ENCODE measurements around the gene SOX4.
A peak's percentile ranks its signal among the peaks of the same experiment; 100 is the strongest.

Gene SOX4

DNA sequence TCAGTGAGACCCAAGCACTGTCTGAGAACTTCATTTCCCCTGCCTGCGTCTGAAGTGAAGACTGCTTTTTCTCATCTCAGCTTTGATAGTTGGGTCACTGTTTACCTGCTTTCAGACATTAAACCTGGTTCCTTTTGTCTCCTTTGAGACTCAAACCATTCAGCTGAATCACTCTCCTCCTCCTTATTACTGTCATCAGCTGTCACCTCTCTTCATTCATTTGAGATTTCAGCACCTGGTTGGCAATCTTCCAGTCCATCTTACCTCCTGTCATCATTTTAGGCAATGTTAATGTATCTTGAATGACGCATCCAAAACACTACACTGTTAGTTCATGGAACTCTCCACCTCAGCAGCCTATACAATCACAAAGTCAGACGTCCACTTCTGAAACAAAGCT, 34.3 kb upstream of the SOX4 start:
- H3K9me3 ChIP-seq (ENCODE audit: severe bottlenecking): no peaks in the 10 kb centered on the region
- no peaks in the 10 kb centered on the region for H3K27me3 ChIP-seq (ENCODE audit: insufficient read depth, low read depth, severe bottlenecking)
- no peaks in the 10 kb centered on the region for H3K36me3 ChIP-seq
- DNase-seq: no peak
- TF ChIP-seq, protein P1, sequence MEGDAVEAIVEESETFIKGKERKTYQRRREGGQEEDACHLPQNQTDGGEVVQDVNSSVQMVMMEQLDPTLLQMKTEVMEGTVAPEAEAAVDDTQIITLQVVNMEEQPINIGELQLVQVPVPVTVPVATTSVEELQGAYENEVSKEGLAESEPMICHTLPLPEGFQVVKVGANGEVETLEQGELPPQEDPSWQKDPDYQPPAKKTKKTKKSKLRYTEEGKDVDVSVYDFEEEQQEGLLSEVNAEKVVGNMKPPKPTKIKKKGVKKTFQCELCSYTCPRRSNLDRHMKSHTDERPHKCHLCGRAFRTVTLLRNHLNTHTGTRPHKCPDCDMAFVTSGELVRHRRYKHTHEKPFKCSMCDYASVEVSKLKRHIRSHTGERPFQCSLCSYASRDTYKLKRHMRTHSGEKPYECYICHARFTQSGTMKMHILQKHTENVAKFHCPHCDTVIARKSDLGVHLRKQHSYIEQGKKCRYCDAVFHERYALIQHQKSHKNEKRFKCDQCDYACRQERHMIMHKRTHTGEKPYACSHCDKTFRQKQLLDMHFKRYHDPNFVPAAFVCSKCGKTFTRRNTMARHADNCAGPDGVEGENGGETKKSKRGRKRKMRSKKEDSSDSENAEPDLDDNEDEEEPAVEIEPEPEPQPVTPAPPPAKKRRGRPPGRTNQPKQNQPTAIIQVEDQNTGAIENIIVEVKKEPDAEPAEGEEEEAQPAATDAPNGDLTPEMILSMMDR (IDR thresholded peaks at IDR 0.05; ENCODE audit: low read depth, low read length): no peak
- H3K4me3 ChIP-seq (ENCODE audit: low read depth, low read length): no peak overlapping the region
- peak overlapping the region; percentile 37 for H3K27ac ChIP-seq

DNA sequence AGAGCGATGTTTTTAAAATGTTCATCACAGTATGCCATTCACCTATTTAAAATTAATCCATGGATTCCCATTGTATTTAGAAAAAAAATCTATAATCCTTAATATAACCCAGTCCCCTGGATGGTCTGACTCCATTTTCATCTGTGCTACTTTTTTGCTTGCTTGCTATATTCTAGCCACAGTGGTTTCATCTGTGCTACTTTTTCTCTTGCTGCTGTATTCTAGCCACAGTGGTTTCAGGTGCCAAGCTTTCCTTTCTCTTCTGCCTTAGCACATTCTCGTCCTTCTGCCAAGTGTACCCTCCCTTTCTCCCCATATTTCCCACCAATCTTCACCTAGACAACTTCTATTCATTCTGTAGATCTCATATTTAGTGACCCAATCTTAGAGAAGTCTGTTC, 33.3 kb upstream of the SOX4 start:
- H3K36me3 ChIP-seq: no peaks in the 10 kb centered on the region
- H3K27me3 ChIP-seq (ENCODE audit: insufficient read depth, low read depth, severe bottlenecking): no peaks in the 10 kb centered on the region
- no peak overlapping the region for H3K4me3 ChIP-seq (ENCODE audit: low read depth, low read length)
- TF ChIP-seq, protein P1 (IDR thresholded peaks at IDR 0.05; ENCODE audit: low read depth, low read length): no peak
- H3K27ac ChIP-seq: 0 out of 2 replicates have a peak overlapping the region, but pooled peaks have one; percentile 1
- H3K9me3 ChIP-seq (ENCODE audit: severe bottlenecking): no peaks in the 10 kb centered on the region
- no peak for DNase-seq

DNA sequence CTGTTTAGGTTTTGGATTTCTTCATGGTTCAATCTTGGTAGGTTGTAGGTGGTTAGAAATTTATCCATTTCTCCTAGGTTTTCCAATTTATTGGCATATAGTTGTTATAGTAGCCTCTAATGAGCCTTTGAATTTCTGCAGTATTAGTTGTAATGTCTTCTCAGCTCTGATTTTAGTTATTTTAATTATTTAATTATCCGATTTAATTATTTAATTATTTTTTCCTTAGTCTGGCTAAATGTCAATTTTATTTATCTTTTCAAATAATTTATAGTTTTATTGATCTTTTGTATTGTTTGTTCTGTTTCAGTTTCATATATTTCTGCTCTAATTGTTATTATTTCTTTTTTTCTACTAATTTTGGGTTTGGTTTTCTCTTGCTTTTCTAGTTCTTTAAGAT, 28.1 kb upstream of the SOX4 start:
- no peaks in the 10 kb centered on the region for H3K36me3 ChIP-seq
- H3K27me3 ChIP-seq (ENCODE audit: insufficient read depth, low read depth, severe bottlenecking): no peaks in the 10 kb centered on the region
- DNase-seq: no peak
- no peak overlapping the region for H3K4me3 ChIP-seq (ENCODE audit: low read depth, low read length)
- H3K9me3 ChIP-seq (ENCODE audit: severe bottlenecking): no peaks in the 10 kb centered on the region
- H3K27ac ChIP-seq: no peak overlapping the region
- TF ChIP-seq, protein P1 (IDR thresholded peaks at IDR 0.05; ENCODE audit: low read depth, low read length): no peak

DNA sequence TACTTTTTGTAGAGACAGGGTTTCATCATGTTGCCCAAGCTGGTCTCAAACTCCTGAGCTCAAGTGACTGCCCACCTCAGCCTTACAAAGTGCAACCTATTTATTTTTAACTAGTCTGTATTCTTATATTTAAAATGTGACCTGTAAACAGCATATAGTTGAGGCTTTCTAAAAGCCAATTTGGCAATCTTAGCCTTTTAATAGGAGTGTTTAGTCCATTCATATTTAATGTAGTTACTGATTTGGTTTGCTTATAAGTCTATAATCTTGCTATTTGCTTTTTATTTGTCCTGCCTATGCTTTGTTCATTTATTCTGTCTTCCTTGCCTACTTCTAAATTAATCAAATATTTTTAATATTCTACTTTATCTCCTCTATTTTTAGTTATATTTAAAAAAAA, 15.0 kb upstream of the SOX4 start:
- TF ChIP-seq, protein P1 (IDR thresholded peaks at IDR 0.05; ENCODE audit: low read depth, low read length): no peak
- Histone ChIP-seq H3K27ac (no peak overlapping the region), H3K27me3 (ENCODE audit: insufficient read depth, low read depth, severe bottlenecking) (no peaks in the 10 kb centered on the region), H3K4me3 (ENCODE audit: low read depth, low read length) (no peak overlapping the region), H3K36me3 (no peaks in the 10 kb centered on the region), H3K9me3 (ENCODE audit: severe bottlenecking) (peaks cover 12% of the 10 kb centered on the region)
- no peak for DNase-seq

DNA sequence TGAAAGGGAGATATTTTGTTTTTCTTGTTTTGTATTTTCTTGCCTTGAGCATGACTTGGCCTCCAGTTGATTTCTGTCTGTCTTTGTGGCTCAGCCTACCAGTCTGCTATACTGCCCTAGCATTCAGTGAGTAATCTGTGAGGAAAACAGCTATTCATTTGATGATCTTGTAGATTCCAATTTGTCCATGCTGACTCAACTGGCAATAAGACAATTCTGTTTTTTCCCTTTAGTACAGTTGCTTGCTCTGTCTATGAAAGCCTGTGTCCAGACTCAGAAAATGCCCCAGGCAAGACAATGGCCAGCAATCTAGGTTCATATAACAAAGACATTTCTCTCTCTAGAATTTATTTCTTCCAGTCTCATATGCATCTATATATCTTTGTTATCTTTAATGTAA, 10.9 kb upstream of the SOX4 start:
- Histone ChIP-seq H3K4me3 (ENCODE audit: low read depth, low read length) (no peak overlapping the region), H3K27ac (no peak overlapping the region), H3K9me3 (ENCODE audit: severe bottlenecking) (peaks cover 12% of the 10 kb centered on the region), H3K36me3 (no peaks in the 10 kb centered on the region), H3K27me3 (ENCODE audit: insufficient read depth, low read depth, severe bottlenecking) (no peaks in the 10 kb centered on the region)
- no peak for DNase-seq
- TF ChIP-seq, protein P1 (IDR thresholded peaks at IDR 0.05; ENCODE audit: low read depth, low read length): no peak

DNA sequence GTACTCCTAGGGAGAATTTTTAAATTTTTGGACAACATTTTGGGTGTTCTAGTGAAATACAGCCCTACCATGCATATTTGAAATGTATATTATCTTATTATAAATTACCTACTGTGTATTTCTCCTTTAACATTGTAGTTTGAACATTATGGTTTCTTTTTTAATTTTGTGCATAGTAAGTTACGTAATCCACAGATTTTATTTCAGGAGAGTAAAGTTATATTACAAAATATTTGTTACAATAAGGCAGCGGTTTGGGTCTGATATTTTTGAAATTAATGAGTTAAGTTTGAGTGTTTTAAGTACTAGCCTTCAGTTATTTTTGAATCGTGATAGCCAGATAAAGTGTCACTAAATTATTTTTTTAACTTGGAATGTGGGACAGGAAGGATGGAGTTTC, 7.3 kb upstream of the SOX4 start:
- peak overlapping the region; percentile 91 for H3K27ac ChIP-seq
- TF ChIP-seq, protein P1 (IDR thresholded peaks at IDR 0.05; ENCODE audit: low read depth, low read length): no peak
- peak overlapping the region; percentile 80 for H3K4me3 ChIP-seq (ENCODE audit: low read depth, low read length)
- no peak for DNase-seq
- no peaks in the 10 kb centered on the region; the same call in 1 of the 2 replicates for H3K36me3 ChIP-seq
- no peaks in the 10 kb centered on the region for H3K27me3 ChIP-seq (ENCODE audit: insufficient read depth, low read depth, severe bottlenecking)
- peaks cover 7% of the 10 kb centered on the region for H3K9me3 ChIP-seq (ENCODE audit: severe bottlenecking)
